Lower leg skin (tissue), 3 donors: ENCODE data around the gene KRTAP4-11.

Source experiments
- CTCF ChIP-seq, 3 donors: fragments of 450-650 bp; IDR thresholded peaks; one replicate each; pipeline ENCODE4 v1.5.1; 2016; ENCODE audit warnings: antibody characterized with exemption in 3 of 3, mild to moderate bottlenecking in 3 of 3, moderate library complexity in 2 of 3
- POLR2A ChIP-seq, 2 donors: fragments of 450-650 bp; IDR thresholded peaks; one replicate each; pipeline ENCODE4 v1.6.1; 2016 to 2017; ENCODE audit warnings: antibody characterized with exemption in 2 of 2, mild to moderate bottlenecking in 1 of 2, moderate library complexity in 1 of 2

GRCh38 chr17:41150026-41150425, 31.9 kb upstream of the KRTAP4-11 start:
- TF ChIP-seq CTCF (IDR thresholded peaks at IDR 0.05) = no peak
- TF ChIP-seq POLR2A (IDR thresholded peaks at IDR 0.05) = no peak
